ENCODE data around the gene PKN1. TPM values are rescaled to one million over a fixed set of nuclear protein-coding genes. Genes with fewer than 3 reads are reported as not detected.
"Not testable (repeated sequence)": the region's sequence is repeated elsewhere in the genome, so short reads cannot be mapped to it uniquely, and the experiment has no call there.

PKN1 gene
- total and polyA plus RNA-seq, 8 donors: 42.0 to 268 (median 87.9) TPM

GRCh38 chr19:14446336-14447036 is 13.4 kb downstream of the PKN1 start:
- peaks cover 97 to 100% (median 100%) of the 10 kb centered on the region in 4 donors for H3K36me3 ChIP-seq

GRCh38 chr19:14449321-14449720 is 16.2 kb downstream of the PKN1 start:
- Histone ChIP-seq H3K9me3 (no peaks in the 10 kb centered on the region), H3K36me3 (peaks cover 90 to 100% (median 100%) of the 10 kb centered on the region in 4 donors), H3K27me3 (no peaks in the 10 kb centered on the region), H3K4me3 (no peak overlapping the region), H3K4me1 (no peaks in the 10 kb centered on the region), H3K27ac (no peak overlapping the region)
- intact Hi-C loops (cut with DNase I; ENCODE audit: low total_unique reads): no loop called here
- 87 to 94% (median 90%) methylated on average over 6 of the region's 6 CpGs for WGBS, 5 donors
- no peak for DNase-seq
- no peak for TF ChIP-seq POLR2AphosphoS5 (IDR thresholded peaks at IDR 0.05)
- no peak for TF ChIP-seq EP300 (IDR thresholded peaks at IDR 0.05)
- TF ChIP-seq POLR2A (IDR thresholded peaks at IDR 0.05): no peak
- TF ChIP-seq CTCF (IDR thresholded peaks at IDR 0.05): no peak

More at GRCh38 chr19:14446336-14447036, 13.4 kb downstream of the PKN1 start:
- H3K27me3 ChIP-seq: no peaks in the 10 kb centered on the region
- WGBS, 5 donors: 94 to 99% (median 98%) methylated on average over 2 to 10 of the region's 10 CpGs
- H3K27ac ChIP-seq: no peak overlapping the region
- intact Hi-C loops (cut with DNase I; ENCODE audit: low total_unique reads): no loop called here
- no peak for TF ChIP-seq CTCF (IDR thresholded peaks at IDR 0.05)
- TF ChIP-seq POLR2A (IDR thresholded peaks at IDR 0.05): no peak
- no peak for TF ChIP-seq POLR2AphosphoS5 (IDR thresholded peaks at IDR 0.05)
- TF ChIP-seq EP300 (IDR thresholded peaks at IDR 0.05): no peak
- H3K4me3 ChIP-seq: no peak overlapping the region
- no peaks in the 10 kb centered on the region for H3K9me3 ChIP-seq
- DNase-seq: no peak
- peaks cover 0 to 3% (median 0%) of the 10 kb centered on the region in 4 donors for H3K4me1 ChIP-seq

DNA sequence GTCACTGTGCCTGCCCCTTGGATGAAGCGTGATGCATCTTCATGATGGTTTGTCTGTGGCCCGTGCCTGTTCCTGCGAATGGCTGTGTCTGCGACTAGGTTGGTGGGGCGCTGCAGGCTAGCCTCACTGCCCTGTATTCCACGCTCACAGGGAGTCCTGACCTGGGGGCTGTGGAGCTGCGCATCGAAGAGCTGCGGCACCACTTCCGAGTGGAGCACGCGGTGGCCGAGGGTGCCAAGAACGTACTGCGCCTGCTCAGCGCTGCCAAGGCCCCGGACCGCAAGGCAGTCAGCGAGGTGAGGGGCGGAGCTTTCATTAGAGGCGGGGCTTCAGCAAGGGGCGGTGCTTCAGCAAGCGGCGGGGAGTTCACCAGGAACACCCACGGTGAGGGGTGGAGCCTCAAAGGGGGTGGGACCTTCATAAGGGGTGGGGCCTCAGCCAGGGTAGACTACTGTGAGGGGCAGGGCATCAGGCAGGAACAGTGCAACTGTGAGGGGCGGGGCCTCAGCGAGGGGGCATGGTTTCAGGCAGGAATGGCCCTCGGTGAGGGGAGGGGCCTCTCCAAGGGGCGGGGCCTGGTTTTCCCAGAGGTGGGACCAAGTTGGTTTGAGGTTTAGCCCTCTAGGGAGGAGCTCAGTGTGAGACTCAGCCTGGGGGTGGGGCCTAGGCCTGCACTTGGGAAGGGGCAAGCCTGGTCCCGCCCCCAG is 17.2 kb downstream of the PKN1 start:
- Histone ChIP-seq H3K27ac (peak overlapping the region in 1 of 5 donors; percentile 1), H3K27me3 (no peaks in the 10 kb centered on the region), H3K4me3 (no peak overlapping the region), H3K36me3 (peaks cover 80 to 100% (median 100%) of the 10 kb centered on the region in 4 donors), H3K4me1 (no peaks in the 10 kb centered on the region), H3K9me3 (no peaks in the 10 kb centered on the region)
- DNase-seq: peak in 1 of 2 donors; percentile 48
- 82 to 88% (median 84%) methylated on average over 21 to 30 of the region's 30 CpGs for WGBS, 5 donors
- TF ChIP-seq EP300 (IDR thresholded peaks at IDR 0.05): no peak
- TF ChIP-seq CTCF (IDR thresholded peaks at IDR 0.05): no peak
- TF ChIP-seq POLR2A (IDR thresholded peaks at IDR 0.05): no peak
- TF ChIP-seq POLR2AphosphoS5 (IDR thresholded peaks at IDR 0.05): no peak
- intact Hi-C loops (cut with DNase I; ENCODE audit: low total_unique reads): no loop called here

GRCh38 chr19:14450876-14451275 is 17.8 kb downstream of the PKN1 start:
- H3K4me3 ChIP-seq: no peak overlapping the region
- H3K27me3 ChIP-seq: no peaks in the 10 kb centered on the region
- intact Hi-C loops (cut with DNase I; ENCODE audit: low total_unique reads): no loop called here
- TF ChIP-seq EP300 (IDR thresholded peaks at IDR 0.05) (no peak), POLR2A (IDR thresholded peaks at IDR 0.05) (no peak), POLR2AphosphoS5 (IDR thresholded peaks at IDR 0.05) (no peak), CTCF (IDR thresholded peaks at IDR 0.05) (no peak)
- no peaks in the 10 kb centered on the region for H3K9me3 ChIP-seq
- no peaks in the 10 kb centered on the region for H3K4me1 ChIP-seq
- peaks cover 82 to 100% (median 99%) of the 10 kb centered on the region in 4 donors for H3K36me3 ChIP-seq
- DNase-seq: no peak
- WGBS, 5 donors: 96 to 100% (median 98%) methylated on average over 16 to 19 of the region's 19 CpGs
- H3K27ac ChIP-seq: peak overlapping the region in 1 of 5 donors; percentile 1

DNA sequence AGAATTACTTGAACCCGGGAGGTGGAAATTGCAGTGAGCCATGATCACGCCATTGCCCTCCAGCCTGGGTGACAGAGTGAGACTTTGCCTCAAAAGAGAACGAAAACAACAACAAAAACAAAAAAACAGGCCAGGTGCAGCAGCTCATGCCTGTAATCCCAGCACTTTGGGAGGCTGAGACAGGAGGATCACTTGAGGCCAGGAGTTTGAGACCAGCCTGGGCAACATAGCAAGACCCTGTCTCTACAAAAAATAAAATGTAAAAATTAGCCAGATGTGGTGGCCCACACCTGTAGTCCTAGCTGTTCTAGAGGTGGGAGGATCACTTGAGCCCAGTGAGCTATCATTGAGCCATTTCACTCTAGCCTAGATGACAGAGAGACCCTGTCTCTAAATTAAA is 19.2 kb downstream of the PKN1 start:
- 96 to 99% (median 97%) methylated on average over 3 of the region's 3 CpGs for WGBS, 5 donors

More for the DNA sequence above, 19.2 kb downstream of the PKN1 start:
- H3K4me1 ChIP-seq; intact Hi-C loops (cut with DNase I; ENCODE audit: low total_unique reads); H3K27ac ChIP-seq; H3K9me3 ChIP-seq; DNase-seq; H3K4me3 ChIP-seq; H3K27me3 ChIP-seq: not testable (repeated sequence)
- H3K36me3 ChIP-seq: peaks cover 69 to 96% (median 94%) of the 10 kb centered on the region in 4 donors

Measured in stomach (tissue), 9 donors.